H4 (cell line): Measurements from ENCODE around the gene BCL2L1. TPM values are rescaled to one million over a fixed set of nuclear protein-coding genes. Genes with fewer than 3 reads are reported as not detected.
"Not testable (repeated sequence)": the region's sequence is repeated elsewhere in the genome, so short reads cannot be mapped to it uniquely, and the experiment has no call there.

Experiments
- DNase-seq: peaks from one replicate; pipeline ENCODE4 v3.0.0-alpha.2; 2015; ENCODE audit warnings: low spot score
- total RNA-seq: library from RNA; depleted of rRNA; stranded (reverse); fragments of >200 nt; shearing (Covaris generic); gene quantifications from 2 replicates; pipeline ENCODE4 v1.2.3, GENCODE V29; 2014; rRNA removed

The BCL2L1 gene
- 34.2 and 42.6 TPM in 2 replicates for total RNA-seq

- peak; percentile 82 for DNase-seq
Measured at GRCh38 chr20:31722257-31723068, at the start of gene BCL2L1. Gene BCL2L1 (minus strand): TSS chr20:31722868. CDS start chr20:31722218, 650 bp downstream.

DNA sequence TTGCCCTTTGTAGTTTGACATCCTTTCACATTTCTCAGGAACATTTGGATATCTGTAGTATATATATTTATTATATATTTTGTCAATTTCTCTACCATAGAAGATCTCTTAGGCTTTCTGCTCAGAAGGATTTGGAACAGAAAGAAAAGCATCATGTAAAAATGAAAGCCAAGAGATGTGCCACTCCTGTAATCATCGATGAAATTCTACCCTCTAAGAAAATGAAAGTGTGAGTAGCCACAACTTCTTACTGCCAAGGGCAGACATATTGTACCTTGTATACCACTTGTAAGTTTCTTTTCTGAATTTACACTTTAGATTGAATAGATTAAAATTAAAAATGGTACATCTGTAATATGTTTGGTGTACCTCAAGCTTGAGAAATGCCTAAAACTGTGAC is 47.6 kb upstream of the BCL2L1 start:
- no peak for DNase-seq

DNA sequence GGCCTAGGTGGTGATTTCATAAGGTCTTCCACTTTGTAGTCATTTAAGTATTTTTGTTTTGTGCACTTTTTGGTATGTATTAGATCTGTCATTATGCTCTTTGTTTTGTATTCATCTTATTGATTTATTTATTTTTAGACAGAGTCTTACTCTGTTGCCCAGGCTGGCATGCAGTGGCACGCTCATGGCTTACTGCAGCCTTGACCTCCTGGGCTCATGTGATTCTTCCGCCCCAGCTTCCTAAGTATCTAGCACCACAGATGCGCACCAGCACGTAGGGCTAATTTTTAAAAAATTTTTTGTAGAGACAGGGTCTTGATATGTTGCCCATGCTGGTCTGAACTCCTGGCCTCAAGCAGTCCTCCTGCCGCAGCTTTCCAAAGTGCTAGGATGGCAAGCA is 47.0 kb upstream of the BCL2L1 start:
- DNase-seq: no peak

DNA sequence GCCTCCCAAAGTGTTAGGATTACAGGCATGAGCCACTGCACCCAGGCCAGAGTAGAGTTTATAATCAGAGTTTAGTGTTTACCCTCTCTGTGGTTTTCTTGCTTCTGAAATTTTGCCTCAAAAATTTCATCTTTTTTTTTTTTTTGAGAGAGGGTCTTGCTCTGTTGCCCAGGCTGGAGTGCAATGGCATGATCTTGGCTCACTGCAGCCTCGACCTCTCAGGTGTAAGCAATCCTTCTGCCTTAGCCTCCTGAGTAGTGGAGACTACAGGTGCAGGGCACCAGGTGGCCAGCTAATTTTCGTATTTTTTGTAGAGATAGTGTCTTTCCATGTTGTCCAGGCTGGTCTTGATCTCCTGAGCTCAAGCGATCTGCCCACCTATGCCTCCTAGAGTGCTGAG is 45.1 kb upstream of the BCL2L1 start:
- DNase-seq: no peak

- no peak for DNase-seq
Measured at GRCh38 chr20:31764641-31765305, 42.1 kb upstream of the BCL2L1 start.

DNA sequence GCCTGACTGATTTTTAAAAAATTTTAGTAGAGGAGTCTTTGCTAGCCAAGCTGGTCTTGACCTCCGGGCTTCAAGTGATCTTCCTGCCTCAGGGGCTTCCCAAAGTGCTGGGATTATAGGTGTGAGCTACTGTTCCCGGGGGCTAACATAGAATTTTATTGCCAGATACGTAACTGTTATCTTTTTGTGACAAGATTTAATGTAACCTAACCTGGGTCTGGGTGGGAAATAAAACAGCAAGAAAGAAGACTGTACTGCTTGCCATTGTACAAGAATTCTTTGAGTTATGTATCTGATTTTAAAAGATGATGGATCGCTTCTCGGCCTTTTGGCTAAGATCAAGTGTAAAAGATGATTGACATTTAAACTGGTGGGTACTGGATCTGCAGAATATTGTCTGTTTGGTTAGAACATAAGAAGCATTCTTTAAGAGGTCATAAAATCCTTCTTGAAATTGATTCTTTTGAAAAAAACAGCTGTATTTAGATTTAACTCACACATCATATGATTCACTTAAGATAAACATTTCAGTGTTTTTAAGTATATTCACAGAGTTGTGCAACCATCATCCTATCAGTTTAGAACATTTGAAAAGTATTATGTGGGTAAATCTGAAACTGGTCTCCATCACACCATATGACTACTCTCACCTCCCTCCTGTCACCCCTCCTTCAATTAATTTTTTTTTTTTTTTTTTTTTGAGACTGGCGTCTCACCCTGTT is 38.0 kb upstream of the BCL2L1 start:
- no peak for DNase-seq

DNA sequence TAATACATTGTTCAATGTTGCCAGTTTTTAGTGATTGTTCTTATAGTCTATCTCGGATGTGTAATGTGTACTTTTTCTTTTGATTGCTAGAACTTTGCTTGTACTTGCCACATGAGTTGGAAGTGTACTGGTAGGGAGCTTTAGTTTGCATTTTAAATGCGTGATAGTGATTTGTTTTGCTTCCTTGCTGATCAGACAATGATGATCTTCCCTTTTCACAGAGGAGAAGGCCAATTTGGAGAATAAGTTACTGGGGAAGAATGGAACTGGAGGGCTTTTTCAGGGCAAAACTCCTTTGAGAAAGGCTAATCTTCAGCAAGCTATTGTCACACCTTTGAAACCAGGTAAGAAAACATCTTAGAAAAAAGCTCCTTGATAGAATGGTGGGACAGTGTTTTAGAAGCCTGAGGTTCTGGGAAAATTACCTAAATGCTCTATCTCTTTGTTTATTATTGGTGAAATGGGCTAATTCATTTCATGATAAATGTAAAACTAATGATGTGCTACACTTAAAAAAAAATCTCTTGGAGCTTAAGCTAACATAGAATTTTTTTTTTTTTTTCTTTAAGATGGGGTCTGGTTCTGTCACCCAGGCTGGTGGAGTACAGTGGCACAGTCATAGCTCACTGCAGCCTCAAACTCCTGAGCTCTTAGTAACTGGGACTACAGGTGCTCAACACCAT is 37.3 kb upstream of the BCL2L1 start:
- DNase-seq: no peak

GRCh38 chr20:31758991-31759390 is 36.3 kb upstream of the BCL2L1 start:
- no peak for DNase-seq

DNA sequence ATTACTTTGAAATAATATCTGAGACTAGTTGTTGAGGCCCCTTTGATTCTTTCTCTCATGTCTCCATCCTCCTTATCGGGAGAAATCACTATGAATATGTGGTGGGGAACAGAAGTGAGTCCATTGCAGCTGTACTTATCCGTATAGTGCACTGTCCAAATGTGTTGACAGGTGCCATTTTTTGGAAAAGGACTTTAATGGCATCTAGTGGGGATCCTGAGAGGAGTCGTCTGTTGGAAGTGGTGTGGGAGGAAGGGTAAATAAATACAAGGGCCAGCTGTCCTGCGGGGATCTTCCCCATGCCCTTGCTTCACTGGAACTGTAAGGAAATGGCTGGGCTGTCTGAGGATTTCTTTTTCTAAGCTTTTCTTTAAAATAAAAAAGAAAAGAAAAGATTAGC is 35.9 kb upstream of the BCL2L1 start:
- DNase-seq: no peak

- DNase-seq: no peak
Measured at GRCh38 chr20:31757254-31757653, 34.6 kb upstream of the BCL2L1 start.

DNA sequence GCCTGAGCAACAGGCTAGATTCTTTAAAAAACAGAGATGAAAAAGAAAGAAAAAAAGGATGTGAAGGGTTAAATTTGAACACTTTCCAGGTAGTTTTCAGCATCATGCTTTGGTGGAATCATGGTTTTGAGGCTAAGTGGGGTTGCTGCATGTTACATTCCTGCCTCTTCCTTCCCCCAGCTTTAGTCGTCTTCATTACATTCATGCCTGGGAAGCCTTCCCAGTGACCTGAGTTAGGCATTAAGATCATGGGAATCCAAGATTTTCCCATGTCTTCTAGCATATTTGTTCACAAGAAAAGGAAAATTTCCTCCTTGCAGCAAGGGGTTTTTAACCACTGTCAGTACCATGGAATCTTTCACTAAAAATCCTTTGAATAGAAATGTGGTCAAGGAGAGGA is 28.5 kb upstream of the BCL2L1 start:
- no peak for DNase-seq

DNA sequence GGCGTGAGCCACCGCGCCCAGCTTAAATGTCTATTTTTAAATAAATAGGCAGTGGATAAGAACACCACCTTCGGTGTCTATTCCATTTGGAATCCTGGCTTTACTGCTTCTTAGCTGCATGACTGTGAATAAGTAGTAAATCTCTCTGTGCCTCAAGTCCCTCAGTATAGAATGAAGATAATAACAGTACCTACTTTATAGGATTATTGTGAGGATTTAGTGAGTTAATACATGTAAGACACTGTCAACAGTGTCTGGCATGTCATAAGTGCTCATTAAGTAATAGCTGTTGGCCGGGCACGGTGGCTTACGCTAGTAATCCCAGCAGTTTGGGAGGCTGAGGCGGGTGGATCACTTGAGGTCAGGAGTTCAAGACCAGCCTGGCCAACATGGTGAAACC is 26.6 kb upstream of the BCL2L1 start:
- no peak for DNase-seq

GRCh38 chr20:31747640-31748039 is 25.0 kb upstream of the BCL2L1 start:
- DNase-seq: no peak

DNA sequence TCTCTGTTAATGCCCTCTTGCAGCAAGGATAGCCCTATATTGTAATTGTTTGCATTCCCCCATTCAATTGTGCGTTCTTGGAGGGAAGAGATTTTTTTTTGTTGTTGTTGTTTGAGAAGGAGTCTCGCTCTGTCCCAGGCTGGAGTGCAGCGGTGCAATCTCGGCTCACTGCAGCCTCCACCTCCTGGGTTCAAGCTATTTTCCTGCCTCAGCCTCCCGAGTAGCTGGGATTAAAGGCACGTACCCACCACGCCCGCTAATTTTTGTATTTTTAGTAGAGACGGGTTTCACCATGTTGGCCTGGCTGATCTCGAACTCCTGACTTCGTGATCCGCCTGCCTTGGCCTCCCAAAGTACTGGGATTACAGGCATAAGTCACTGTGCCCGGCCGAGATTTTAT is 24.4 kb upstream of the BCL2L1 start:
- not testable (repeated sequence) for DNase-seq

GRCh38 chr20:31746068-31746878 is 23.6 kb upstream of the BCL2L1 start:
- no peak for DNase-seq

DNA sequence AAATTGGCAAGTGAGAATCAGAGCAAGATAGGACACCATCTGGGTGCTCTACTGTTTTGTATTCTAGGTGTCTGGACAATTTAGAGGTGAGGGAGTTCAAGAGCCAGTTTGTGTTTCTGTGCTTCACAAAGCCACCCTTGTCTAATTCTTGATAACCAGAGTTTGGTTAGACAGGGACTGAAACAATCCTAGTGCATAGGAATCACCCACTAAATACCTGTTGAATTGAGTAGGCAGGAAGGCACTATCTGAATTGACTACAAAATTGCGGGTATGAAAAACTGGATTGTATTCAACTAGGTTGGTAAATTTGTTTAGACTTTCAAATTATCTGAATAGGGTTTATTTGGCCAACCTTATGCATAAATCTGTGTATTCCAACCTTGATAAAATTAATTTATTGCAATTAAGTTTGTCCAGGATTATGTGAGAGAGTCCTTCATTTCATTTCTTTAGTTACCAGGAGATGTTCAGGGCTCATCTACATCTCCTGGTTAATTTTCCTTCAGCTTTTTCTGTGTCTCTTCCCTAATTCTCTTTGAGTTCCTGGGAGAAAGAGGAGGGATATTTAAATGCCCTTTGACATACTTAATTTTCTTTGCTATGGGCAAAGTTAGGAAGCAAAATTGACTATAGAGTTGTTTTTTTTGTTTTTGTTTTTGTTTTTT is 18.1 kb upstream of the BCL2L1 start:
- DNase-seq: no peak

- no peak for DNase-seq
Measured at GRCh38 chr20:31740208-31740607, 17.5 kb upstream of the BCL2L1 start.

DNA sequence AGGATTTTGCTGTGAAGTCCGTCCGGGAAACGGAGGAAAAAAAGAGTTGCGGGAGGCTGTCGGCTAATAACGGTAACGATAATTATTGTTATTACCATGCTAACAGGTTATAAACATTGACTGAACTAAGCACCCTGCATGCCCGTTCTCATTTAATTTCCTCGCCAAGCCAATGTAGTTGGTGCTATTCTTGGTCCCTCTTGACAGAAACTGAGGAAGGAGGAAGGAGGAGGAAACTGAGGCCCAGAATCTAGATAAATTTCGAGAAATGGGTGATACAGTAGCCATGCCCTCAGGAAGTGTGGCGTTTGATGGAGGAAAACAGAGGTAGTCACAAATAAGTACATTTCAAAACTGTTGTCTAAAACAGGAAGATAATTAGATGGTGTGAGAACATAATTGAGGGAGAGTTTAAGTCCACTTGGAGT is 16.9 kb upstream of the BCL2L1 start:
- DNase-seq: no peak

DNA sequence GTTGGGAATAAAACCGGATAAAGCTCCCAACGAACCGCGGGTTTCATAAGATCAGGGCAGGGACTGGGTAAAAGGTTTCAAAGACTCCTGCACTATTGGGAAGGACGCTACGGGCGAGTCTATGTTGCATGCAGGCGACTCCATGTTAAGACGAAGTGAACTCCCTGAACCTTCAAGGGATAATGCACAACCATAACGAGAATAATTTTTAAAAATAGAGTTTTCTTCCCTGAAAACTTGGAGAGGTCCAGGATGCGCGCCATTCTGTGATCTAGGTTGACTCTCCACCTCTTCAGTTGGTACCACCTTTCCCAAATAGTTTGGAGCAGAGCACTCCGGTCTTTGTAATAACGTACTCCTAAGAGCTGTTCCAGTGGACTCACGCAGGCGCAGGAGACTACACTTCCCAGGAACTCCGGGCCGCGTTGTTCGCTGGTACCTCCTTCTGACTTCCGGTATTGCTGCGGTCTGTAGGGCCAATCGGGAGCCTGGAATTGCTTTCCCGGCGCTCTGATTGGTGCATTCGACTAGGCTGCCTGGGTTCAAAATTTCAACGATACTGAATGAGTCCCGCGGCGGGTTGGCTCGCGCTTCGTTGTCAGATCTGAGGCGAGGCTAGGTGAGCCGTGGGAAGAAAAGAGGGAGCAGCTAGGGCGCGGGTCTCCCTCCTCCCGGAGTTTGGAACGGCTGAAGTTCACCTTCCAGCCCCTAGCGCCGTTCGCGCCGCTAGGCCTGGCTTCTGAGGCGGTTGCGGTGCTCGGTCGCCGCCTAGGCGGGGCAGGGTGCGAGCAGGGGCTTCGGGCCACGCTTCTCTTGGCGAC is 16.3 kb upstream of the BCL2L1 start, which contains the start of gene TPX2:
Gene TPX2, plus strand, starts transcription at position 562 of the 821 bp plus-strand sequence. CDS start 18,187 bp downstream, outside the sequence.
- peak; percentile 99 for DNase-seq

- no peak for DNase-seq
Measured at GRCh38 chr20:31731321-31731717, 8.7 kb upstream of the BCL2L1 start.
